ENCODE measurements around the gene MDM4.

GRCh38 chr1:204598319-204598969 lies 82.2 kb downstream of the MDM4 start:
- no peak for TF ChIP-seq CTCF (IDR thresholded peaks at IDR 0.05; ENCODE audit: low read length)
- no peak for TF ChIP-seq EZH2phosphoT487 (IDR thresholded peaks at IDR 0.05; ENCODE audit: low read length)
